Cardiac muscle cell (in vitro differentiated cells and primary cell): Measurements from ENCODE around the gene ETV7. TPM values are rescaled to one million over a fixed set of nuclear protein-coding genes. Genes with fewer than 3 reads are reported as not detected.

Source experiments
- DNase-seq, 2 donors: peaks; one replicate each; pipeline versions ENCODE4 v3.0.0 to v3.0.0-alpha.2; 2010 to 2017; ENCODE audit warnings: low read depth in 1 of 2, low spot score in 1 of 2
- H3K27ac ChIP-seq: fragments of 200-600 bp; sonication (generic); 2 replicates; pipeline ENCODE4 v1.5.1; 2016
- H3K27me3 ChIP-seq: fragments of 200-600 bp; sonication (generic); 2 replicates; pipeline ENCODE4 v1.6.0; 2016; ENCODE audit warnings: control low read depth
- H3K36me3 ChIP-seq: fragments of 200-600 bp; sonication (generic); 2 replicates; pipeline ENCODE4 v1.5.1; 2016; ENCODE audit warnings: control low read depth
- H3K4me1 ChIP-seq: fragments of 200-600 bp; sonication (generic); 2 replicates; pipeline ENCODE4 v1.8.1; 2017; ENCODE audit warnings: low read depth, mild to moderate bottlenecking, mixed run types
- H3K4me3 ChIP-seq: fragments of 200-600 bp; sonication (generic); 2 replicates; pipeline ENCODE4 v1.5.1; 2016; ENCODE audit warnings: mild to moderate bottlenecking
- H3K9me3 ChIP-seq: fragments of 200-600 bp; sonication (generic); 2 replicates; pipeline ENCODE4 v1.5.1; 2017; ENCODE audit warnings: low read depth, mild to moderate bottlenecking, control low read depth
- polyA plus RNA-seq: library from polyadenylated mRNA; unstranded; fragments of >200 nt; fragmentation: Nextera tagmentation; extraction: Ambion mirVana; gene quantifications from 2 replicates; pipeline ENCODE4 v1.2.1, GENCODE V29; 2016
- total RNA-seq: library from RNA; depleted of rRNA; stranded (reverse); fragments of >200 nt; gene quantifications from 2 replicates; pipeline ENCODE4 v1.2.3, GENCODE V29; 2016
- TF ChIP-seq, protein P1 (sequence below): IDR thresholded peaks from 2 replicates; pipeline ENCODE4 v1.5.1; 2012; ENCODE audit warnings: low read depth, mild to moderate bottlenecking, low read length

ETV7 gene
- total and polyA plus RNA-seq, 2 experiments from 2014 or later = 0.28 TPM; not detected in 1

DNA sequence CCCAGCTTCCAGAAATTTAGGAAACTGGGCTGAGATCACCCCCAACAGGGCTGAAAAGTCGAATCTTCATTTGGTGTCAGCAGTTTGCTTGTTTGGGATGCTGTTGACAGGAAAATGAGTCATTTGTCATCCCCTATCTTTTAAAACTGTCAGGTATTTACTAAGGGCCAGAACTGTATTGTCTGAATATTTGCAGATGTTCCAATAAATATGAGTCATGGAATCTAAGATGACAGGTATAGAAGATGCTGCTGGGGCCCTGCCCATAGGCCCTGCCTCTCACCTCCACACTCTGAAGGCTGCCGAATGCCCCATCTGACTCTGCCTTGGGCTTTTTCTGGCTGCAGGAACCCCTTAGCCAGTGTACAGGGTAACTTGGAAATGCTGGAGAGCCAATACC lies 3.9 kb downstream of the ETV7 start:
- no peak for DNase-seq
- Histone ChIP-seq H3K36me3 (no peaks in the 10 kb centered on the region), H3K27me3 (peaks cover 45% of the 10 kb centered on the region), H3K27ac (no peak overlapping the region), H3K4me3 (no peak overlapping the region), H3K9me3 (no peaks in the 10 kb centered on the region), H3K4me1 (no peaks in the 10 kb centered on the region)
- TF ChIP-seq, protein P1, sequence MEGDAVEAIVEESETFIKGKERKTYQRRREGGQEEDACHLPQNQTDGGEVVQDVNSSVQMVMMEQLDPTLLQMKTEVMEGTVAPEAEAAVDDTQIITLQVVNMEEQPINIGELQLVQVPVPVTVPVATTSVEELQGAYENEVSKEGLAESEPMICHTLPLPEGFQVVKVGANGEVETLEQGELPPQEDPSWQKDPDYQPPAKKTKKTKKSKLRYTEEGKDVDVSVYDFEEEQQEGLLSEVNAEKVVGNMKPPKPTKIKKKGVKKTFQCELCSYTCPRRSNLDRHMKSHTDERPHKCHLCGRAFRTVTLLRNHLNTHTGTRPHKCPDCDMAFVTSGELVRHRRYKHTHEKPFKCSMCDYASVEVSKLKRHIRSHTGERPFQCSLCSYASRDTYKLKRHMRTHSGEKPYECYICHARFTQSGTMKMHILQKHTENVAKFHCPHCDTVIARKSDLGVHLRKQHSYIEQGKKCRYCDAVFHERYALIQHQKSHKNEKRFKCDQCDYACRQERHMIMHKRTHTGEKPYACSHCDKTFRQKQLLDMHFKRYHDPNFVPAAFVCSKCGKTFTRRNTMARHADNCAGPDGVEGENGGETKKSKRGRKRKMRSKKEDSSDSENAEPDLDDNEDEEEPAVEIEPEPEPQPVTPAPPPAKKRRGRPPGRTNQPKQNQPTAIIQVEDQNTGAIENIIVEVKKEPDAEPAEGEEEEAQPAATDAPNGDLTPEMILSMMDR = no peak

DNA sequence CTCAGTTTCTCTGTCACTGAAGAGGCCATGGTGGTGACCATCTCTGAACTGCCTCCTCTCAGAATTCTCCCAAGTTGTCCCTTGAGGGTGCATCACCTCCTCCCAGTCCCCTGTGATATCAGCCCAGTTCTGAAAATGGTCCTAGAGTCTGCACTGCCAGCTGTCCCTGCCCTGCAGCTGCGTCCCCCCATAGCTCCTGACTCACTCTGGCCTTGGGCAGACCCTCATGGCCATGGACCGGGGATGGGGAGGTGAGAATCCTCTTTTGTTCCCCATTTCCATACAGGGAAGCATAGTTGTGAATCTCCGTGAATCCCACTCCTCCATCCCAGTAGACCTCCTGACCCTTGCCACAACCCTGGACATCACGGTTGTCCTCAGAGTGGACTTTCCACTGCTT lies 4.5 kb downstream of the ETV7 start:
- TF ChIP-seq, protein P1 = no peak
- Histone ChIP-seq H3K27me3 (peaks cover 38% of the 10 kb centered on the region), H3K36me3 (no peaks in the 10 kb centered on the region), H3K4me3 (no peak overlapping the region), H3K27ac (no peak overlapping the region), H3K9me3 (no peaks in the 10 kb centered on the region), H3K4me1 (no peaks in the 10 kb centered on the region)
- no peak for DNase-seq

DNA sequence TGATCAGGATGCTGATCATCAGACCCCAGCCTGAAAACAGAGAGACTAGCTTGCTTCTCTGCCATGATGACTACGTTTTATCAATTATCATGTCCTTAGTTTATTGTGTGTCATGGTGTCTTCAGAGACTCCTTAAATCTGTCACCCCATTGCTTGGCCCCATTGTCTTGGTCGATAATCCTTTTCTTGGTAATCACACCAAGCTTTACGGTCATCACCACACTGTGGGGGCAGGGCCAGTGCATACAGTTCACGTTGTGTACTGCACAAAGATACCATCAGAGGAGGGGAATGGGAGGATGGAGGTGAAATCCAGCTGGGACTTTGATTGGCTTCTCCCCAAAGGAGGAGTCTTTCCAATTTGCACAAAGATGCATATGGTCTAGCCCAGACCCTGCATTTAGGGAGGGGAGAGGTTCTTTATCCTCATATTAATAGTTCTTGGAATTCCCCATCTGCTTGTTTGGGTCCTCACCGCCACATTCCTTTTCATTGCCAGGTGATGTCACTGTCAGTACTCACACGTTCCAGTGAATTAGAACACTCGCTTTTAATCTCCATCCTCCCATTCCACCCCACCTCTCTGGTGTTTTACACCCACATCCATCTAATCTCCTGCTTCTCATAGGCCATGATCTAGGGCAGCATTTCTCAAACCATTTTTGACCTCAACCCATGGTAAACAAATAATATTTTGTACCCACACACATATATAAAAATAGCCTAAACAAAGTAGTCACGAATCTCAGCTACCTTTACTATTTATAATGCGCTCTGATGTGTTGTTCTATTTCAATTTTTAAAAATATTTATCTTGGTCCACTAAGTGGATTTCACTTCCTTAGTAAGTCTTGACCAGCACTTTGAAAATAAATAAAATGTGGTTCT lies 5.7 kb downstream of the ETV7 start:
- Histone ChIP-seq H3K36me3 (no peaks in the 10 kb centered on the region), H3K4me1 (no peaks in the 10 kb centered on the region), H3K27me3 (peaks cover 26% of the 10 kb centered on the region), H3K9me3 (no peaks in the 10 kb centered on the region), H3K4me3 (no peak overlapping the region), H3K27ac (no peak overlapping the region)
- DNase-seq = no peak
- TF ChIP-seq, protein P1 = no peak

DNA sequence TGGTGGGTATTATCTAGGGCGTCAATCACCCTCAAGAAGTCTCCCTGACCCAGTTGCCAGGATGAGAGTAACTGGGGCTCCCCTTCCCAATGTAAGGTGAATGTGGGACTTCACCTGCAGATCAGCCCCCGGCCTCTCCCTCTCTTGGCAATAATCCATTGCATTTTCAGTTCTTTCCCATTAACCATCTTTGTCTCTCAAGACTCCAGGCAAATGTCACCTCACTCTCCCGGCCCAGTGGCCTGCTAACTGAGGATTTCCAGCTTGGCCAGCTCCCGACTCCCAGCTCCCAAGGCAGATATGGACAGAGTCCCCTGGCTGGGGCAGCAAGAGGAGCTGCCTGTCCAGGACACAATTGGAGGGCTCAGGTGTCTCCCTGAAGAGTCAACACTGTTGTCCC lies 7.3 kb downstream of the ETV7 start:
- H3K27me3 ChIP-seq = peaks cover 10% of the 10 kb centered on the region
- H3K36me3 ChIP-seq = no peaks in the 10 kb centered on the region
- no peaks in the 10 kb centered on the region for H3K4me1 ChIP-seq
- no peaks in the 10 kb centered on the region for H3K9me3 ChIP-seq
- H3K4me3 ChIP-seq = no peak overlapping the region
- H3K27ac ChIP-seq = no peak overlapping the region
- no peak for DNase-seq
- TF ChIP-seq, protein P1 = no peak

DNA sequence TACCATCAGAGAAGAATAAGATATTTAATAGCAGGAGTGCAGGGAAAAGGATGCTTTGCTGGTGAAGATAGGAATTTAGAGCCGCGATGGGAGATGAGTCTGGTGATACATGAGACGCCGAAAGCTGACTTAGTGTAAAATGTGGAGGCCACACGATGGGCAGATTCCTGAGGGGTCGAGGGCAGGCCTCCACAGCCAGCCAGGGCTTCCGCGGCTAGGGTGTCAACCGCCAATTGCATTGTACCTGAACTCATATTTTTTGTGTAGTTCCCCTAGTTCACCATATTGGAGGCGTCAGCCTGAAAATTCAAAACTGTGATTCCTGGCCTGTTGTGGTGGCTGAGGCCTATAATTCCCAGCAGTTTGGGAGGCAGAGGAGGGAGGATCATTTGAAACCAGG lies 8.5 kb downstream of the ETV7 start:
- Histone ChIP-seq H3K9me3 (no peaks in the 10 kb centered on the region), H3K27me3 (peaks cover under 1% of the 10 kb centered on the region), H3K36me3 (no peaks in the 10 kb centered on the region), H3K4me3 (no peak overlapping the region), H3K4me1 (no peaks in the 10 kb centered on the region), H3K27ac (no peak overlapping the region)
- TF ChIP-seq, protein P1 = no peak
- no peak for DNase-seq
